HepG2 (cell line): ENCODE results near the gene MAGEL2. TPM values are rescaled to one million over a fixed set of nuclear protein-coding genes. Genes with fewer than 3 reads are reported as not detected.

ENCODE experiments used
- ATAC-seq: fragments of 200-7000 bp; cut with Tn5 transposase; 3 replicates; pipeline ENCODE4 v1.9.1; 2020; ENCODE audit warnings: mild to moderate bottlenecking, moderate library complexity
- BruUV-seq: library from RNA; stranded (reverse); fragments of 400-500 nt; replicated peaks from 2 replicates; lab custom pipeline; 2021; lab: Mats Ljungman, UMichigan
- CTCF ChIA-PET: fragments of 300-600 bp; formaldehyde crosslinking; extraction: SDS; loops from one replicate; lab custom pipeline; 2021; ENCODE audit warnings: low total read pairs, inconsistent platforms, low intra/inter-chr PET ratio; lab: Yijun Ruan, JAX
- POLR2A ChIA-PET: fragments of 350-600 bp; sonication (Branson Sonifier 250); formaldehyde crosslinking; loops from one replicate; lab custom pipeline; 2020; ENCODE audit warnings: antibody characterized with exemption, inconsistent platforms; lab: Yijun Ruan, JAX
- DNase-seq: peaks from one replicate; pipeline ENCODE4 v3.0.0-alpha.2; 2015; ENCODE audit warnings: low spot score
- FAIRE-seq: peaks from 3 replicates; lab custom pipeline; 2011; peaks lifted over from hg19 to GRCh38; lab: Jason Lieb, UNC
- H2AFZ ChIP-seq: one replicate; pipeline ENCODE4 v1.6.1; 2011; ENCODE audit warnings: low read length, inconsistent platforms
- H3K27ac ChIP-seq: fragments of 300-600 bp; 3 replicates; pipeline ENCODE4 v1.8.0; 2011; ENCODE audit warnings: mixed run types, mild to moderate bottlenecking, mixed read lengths, low read length, inconsistent platforms; ENCODE audit not compliant: insufficient read depth; ENCODE audit errors: extremely low read length
- H3K27me3 ChIP-seq, 2 experiments: fragments of 200-600 bp in 1 of 2; 2 replicates in 1 of 2; 3 replicates in 1 of 2; pipeline versions ENCODE4 v1.6.0 to v1.8.0; 2011; ENCODE audit warnings: low read length in 2 of 2, mild to moderate bottlenecking in 2 of 2, moderate library complexity in 2 of 2, inconsistent platforms in 1 of 2; ENCODE audit not compliant: insufficient read depth in 2 of 2, control insufficient read depth in 1 of 2
- H3K36me3 ChIP-seq, 2 experiments: fragments of 200-600 bp in 1 of 2; replicated peaks in 1 of 2; 2 replicates in 1 of 2; 3 replicates in 1 of 2; pipeline versions ENCODE4 v1.5.1 to v1.8.0; 2011; ENCODE audit warnings: low read length in 2 of 2, inconsistent platforms in 1 of 2; ENCODE audit not compliant: insufficient read depth in 2 of 2, control insufficient read depth in 1 of 2
- H3K4me1 ChIP-seq: 2 replicates; pipeline ENCODE4 v1.5.1; 2012; ENCODE audit warnings: low read length, inconsistent platforms; ENCODE audit not compliant: insufficient read depth
- H3K4me2 ChIP-seq: 2 replicates; pipeline ENCODE4 v1.6.0; 2011; ENCODE audit warnings: low read depth, low read length, inconsistent platforms
- H3K4me3 ChIP-seq, 3 experiments: fragments of 200-600 bp in 1 of 3; sonication (generic), shearing (Covaris generic) in 1 of 3; replicated peaks in 1 of 3; 2 replicates each; pipeline ENCODE4 v1.5.1; 2011 to 2016; ENCODE audit warnings: low read length in 3 of 3, inconsistent platforms in 2 of 3, low read depth in 2 of 3, mild to moderate bottlenecking in 2 of 3, control low read depth in 1 of 3, mixed read lengths in 1 of 3; ENCODE audit not compliant: insufficient read depth in 1 of 3
- H3K79me2 ChIP-seq: one replicate; pipeline ENCODE4 v1.6.1; 2011; ENCODE audit warnings: low read length, inconsistent platforms; ENCODE audit not compliant: insufficient read depth
- H3K9ac ChIP-seq: 2 replicates; pipeline ENCODE4 v1.6.0; 2011; ENCODE audit warnings: mild to moderate bottlenecking, low read depth, low read length, inconsistent platforms; ENCODE audit not compliant: insufficient read depth
- H3K9me3 ChIP-seq: 2 replicates; pipeline ENCODE4 v1.5.1; 2012; ENCODE audit warnings: mild to moderate bottlenecking, low read length
- H4K20me1 ChIP-seq: 2 replicates; pipeline ENCODE4 v1.6.0; 2011; ENCODE audit warnings: inconsistent platforms, mild to moderate bottlenecking, low read length, moderate library complexity; ENCODE audit not compliant: insufficient read depth
- FOXK1 ChIP-seq: sonication (generic); formaldehyde crosslinking; IDR thresholded peaks from 2 replicates; pipeline ENCODE4 v1.4.0; 2020; ENCODE audit warnings: low read depth, missing genetic modification reagents, borderline replicate concordance
- HNF4A ChIP-seq: sonication (generic); formaldehyde crosslinking; IDR thresholded peaks from 2 replicates; pipeline ENCODE4 v1.4.0; 2020; ENCODE audit warnings: missing genetic modification reagents
- JARID2 ChIP-seq: sonication (generic); formaldehyde crosslinking; IDR thresholded peaks from 2 replicates; pipeline ENCODE4 v1.8.1; 2023; ENCODE audit warnings: missing genetic modification reagents, inconsistent platforms; ENCODE audit not compliant: insufficient replicate concordance
- PTBP1 ChIP-seq: fragments of 200-400 bp; formaldehyde crosslinking; IDR thresholded peaks from 2 replicates; pipeline ENCODE4 v1.6.1; 2018; ENCODE audit warnings: low read length, low read depth; ENCODE audit not compliant: poor library complexity, severe bottlenecking
- RFXANK ChIP-seq: IDR thresholded peaks from 2 replicates; pipeline ENCODE4 v1.6.1; 2016
- SOX6 ChIP-seq, 2 experiments: fragments of 450-650 bp in 1 of 2; sonication (generic) in 1 of 2; formaldehyde crosslinking in 1 of 2; IDR thresholded peaks; 2 replicates each; pipeline versions ENCODE4 v1.4.0 to v1.6.1; 2017 to 2020; ENCODE audit warnings: antibody characterized with exemption in 1 of 2, mild to moderate bottlenecking in 1 of 2, missing genetic modification reagents in 1 of 2
- TOE1 ChIP-seq: sonication (generic); formaldehyde crosslinking; IDR thresholded peaks from 2 replicates; pipeline ENCODE4 v1.4.0; 2020; ENCODE audit warnings: mild to moderate bottlenecking, missing genetic modification reagents
- ZNF143 ChIP-seq: sonication (generic); formaldehyde crosslinking; IDR thresholded peaks from 2 replicates; pipeline ENCODE4 v1.4.0; 2020; ENCODE audit warnings: missing genetic modification reagents
- ZNF160 ChIP-seq: sonication (generic); formaldehyde crosslinking; IDR thresholded peaks from 2 replicates; pipeline ENCODE4 v1.8.0; 2022; ENCODE audit warnings: mild to moderate bottlenecking, inconsistent platforms, missing genetic modification reagents
- ZNF230 ChIP-seq: sonication (generic); formaldehyde crosslinking; IDR thresholded peaks from 2 replicates; pipeline ENCODE4 v1.4.0; 2020; ENCODE audit warnings: mild to moderate bottlenecking, missing genetic modification reagents
- ZNF256 ChIP-seq: sonication (generic); formaldehyde crosslinking; conservative IDR thresholded peaks from 2 replicates; pipeline ENCODE4 v1.4.0; 2020; ENCODE audit warnings: missing genetic modification reagents
- ZNF460 ChIP-seq: sonication (generic); formaldehyde crosslinking; IDR thresholded peaks from 2 replicates; pipeline ENCODE4 v1.5.1; 2020; ENCODE audit warnings: missing genetic modification reagents, mild to moderate bottlenecking, borderline replicate concordance
- ZNF737 ChIP-seq: sonication (generic); formaldehyde crosslinking; IDR thresholded peaks from 2 replicates; pipeline ENCODE4 v1.5.0; 2020; ENCODE audit warnings: missing genetic modification reagents, mild to moderate bottlenecking, borderline replicate concordance
- ZNF749 ChIP-seq: sonication (generic); formaldehyde crosslinking; IDR thresholded peaks from 2 replicates; pipeline ENCODE4 v1.8.0; 2022; ENCODE audit warnings: mild to moderate bottlenecking, missing genetic modification reagents, moderate library complexity, borderline replicate concordance
- WGBS: methylation state at CpG from one replicate; pipeline ENCODE4 v1.1.6; 2017; ENCODE audit warnings: low lambda C conversion rate; 5-methylcytosine and 5-hydroxymethylcytosine counted together
- in situ Hi-C: cut with HindIII; loops from 2 replicates; pipeline ENCODE4 v1.10.0; 2017; ENCODE audit warnings: low pct_unique_long_range_greater_than_20kb; ENCODE audit not compliant: extremely low pct_ligation_motif_present
- intact Hi-C: fragments of 100-400 bp; cut with micrococcal nuclease; formaldehyde crosslinking; loops from one replicate; pipeline ENCODE4 v1.10.0; 2022; ENCODE audit not compliant: unreplicated experiment
- polyA plus RNA-seq, 8 experiments: library from polyadenylated mRNA; depleted of rRNA in 3 of 8; stranded (reverse) in 7 of 8; unstranded in 1 of 8; fragments of >200 nt; fragmentation: Illumina TruSeq in 4 of 8; extraction: Trizol in 4 of 8; gene quantifications; 2 replicates each; pipeline versions ENCODE4 v1.2.1 to v1.2.3, GENCODE V29; 2011 to 2016; ENCODE audit warnings: low read depth in 4 of 8, missing spikeins in 1 of 8, mixed read lengths in 1 of 8; ENCODE audit not compliant: insufficient read depth in 1 of 8
- total RNA-seq, 5 experiments: library from RNA; depleted of rRNA; stranded (reverse); fragments of >200 nt; fragmentation: Illumina TruSeq; extraction: Trizol; gene quantifications; 2 replicates each; pipeline ENCODE4 v1.2.3, GENCODE V29; 2016; ENCODE audit warnings: low read depth in 1 of 5
- TF ChIP-seq, protein P1 (sequence below): sonication (generic); formaldehyde crosslinking; IDR thresholded peaks from 2 replicates; pipeline ENCODE4 v1.4.0; 2020; ENCODE audit warnings: mild to moderate bottlenecking, low read depth, missing genetic modification reagents
- TF ChIP-seq, protein P2 (sequence below): IDR thresholded peaks from 2 replicates; pipeline ENCODE4 v1.6.1; 2016

The MAGEL2 gene
- total and polyA plus RNA-seq, 2 of the 13 experiments (the other 11 are each of a cell fraction or from before 2014, with no cell fraction given) = not detected

DNA sequence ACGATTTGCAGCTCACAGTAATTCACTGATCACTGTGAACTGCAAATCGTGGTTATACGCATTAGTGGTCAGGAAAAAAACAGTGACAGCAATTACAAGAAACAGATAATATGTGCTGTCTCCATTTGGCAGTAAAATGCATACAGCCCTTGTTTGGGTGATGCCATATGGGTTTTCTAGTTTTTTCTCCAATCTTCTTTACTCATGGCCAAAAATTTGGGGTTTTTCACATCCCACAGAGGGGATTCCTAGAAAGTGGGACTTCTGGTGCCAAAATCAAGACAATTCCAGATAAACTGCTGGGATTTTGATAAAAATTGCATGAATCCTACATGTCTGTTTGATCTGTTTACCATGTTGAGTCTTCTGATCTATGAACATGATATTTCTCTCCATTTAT, 23.8 kb upstream of the MAGEL2 start:
- 8% methylated on average over 3 of the region's 3 CpGs for WGBS
- no peaks in the 10 kb centered on the region for H3K36me3 ChIP-seq
- H4K20me1 ChIP-seq = no peaks in the 10 kb centered on the region
- no peaks in the 10 kb centered on the region for H3K27me3 ChIP-seq
- ATAC-seq = no peak
- TF ChIP-seq HNF4A (CRISPR knock-in tag) = no peak
- TF ChIP-seq, protein P1, sequence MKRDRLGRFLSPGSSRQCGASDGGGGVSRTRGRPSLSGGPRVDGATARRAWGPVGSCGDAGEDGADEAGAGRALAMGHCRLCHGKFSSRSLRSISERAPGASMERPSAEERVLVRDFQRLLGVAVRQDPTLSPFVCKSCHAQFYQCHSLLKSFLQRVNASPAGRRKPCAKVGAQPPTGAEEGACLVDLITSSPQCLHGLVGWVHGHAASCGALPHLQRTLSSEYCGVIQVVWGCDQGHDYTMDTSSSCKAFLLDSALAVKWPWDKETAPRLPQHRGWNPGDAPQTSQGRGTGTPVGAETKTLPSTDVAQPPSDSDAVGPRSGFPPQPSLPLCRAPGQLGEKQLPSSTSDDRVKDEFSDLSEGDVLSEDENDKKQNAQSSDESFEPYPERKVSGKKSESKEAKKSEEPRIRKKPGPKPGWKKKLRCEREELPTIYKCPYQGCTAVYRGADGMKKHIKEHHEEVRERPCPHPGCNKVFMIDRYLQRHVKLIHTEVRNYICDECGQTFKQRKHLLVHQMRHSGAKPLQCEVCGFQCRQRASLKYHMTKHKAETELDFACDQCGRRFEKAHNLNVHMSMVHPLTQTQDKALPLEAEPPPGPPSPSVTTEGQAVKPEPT (CRISPR knock-in tag) = no peak
- TF ChIP-seq ZNF460 (CRISPR knock-in tag) = no peak
- no peak for TF ChIP-seq PTBP1
- no peak for TF ChIP-seq RFXANK (CRISPR knock-in tag)
- no peak for TF ChIP-seq JARID2 (CRISPR knock-in tag)
- no peak for TF ChIP-seq FOXK1
- TF ChIP-seq TOE1 (CRISPR knock-in tag) = no peak
- TF ChIP-seq ZNF737 (CRISPR knock-in tag) = no peak
- TF ChIP-seq ZNF749 = no peak
- TF ChIP-seq ZNF230 = no peak
- no peak for TF ChIP-seq SOX6 (IDR thresholded peaks at IDR 0.05)
- no peak for TF ChIP-seq SOX6 (CRISPR knock-in tag; IDR thresholded peaks at IDR 0.05)
- TF ChIP-seq ZNF256 = no peak
- TF ChIP-seq ZNF160 (CRISPR knock-in tag) = no peak
- TF ChIP-seq ZNF143 (CRISPR knock-in tag) = no peak
- TF ChIP-seq, protein P2, sequence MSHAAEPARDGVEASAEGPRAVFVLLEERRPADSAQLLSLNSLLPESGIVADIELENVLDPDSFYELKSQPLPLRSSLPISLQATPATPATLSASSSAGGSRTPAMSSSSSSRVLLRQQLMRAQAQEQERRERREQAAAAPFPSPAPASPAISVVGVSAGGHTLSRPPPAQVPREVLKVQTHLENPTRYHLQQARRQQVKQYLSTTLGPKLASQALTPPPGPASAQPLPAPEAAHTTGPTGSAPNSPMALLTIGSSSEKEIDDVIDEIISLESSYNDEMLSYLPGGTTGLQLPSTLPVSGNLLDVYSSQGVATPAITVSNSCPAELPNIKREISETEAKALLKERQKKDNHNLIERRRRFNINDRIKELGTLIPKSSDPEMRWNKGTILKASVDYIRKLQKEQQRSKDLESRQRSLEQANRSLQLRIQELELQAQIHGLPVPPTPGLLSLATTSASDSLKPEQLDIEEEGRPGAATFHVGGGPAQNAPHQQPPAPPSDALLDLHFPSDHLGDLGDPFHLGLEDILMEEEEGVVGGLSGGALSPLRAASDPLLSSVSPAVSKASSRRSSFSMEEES (CRISPR knock-in tag) = no peak
- H3K4me1 ChIP-seq = 0 out of 2 replicates have a peak, but pooled peaks cover 8% of the 10 kb centered on the region
- DNase-seq = no peak
- H3K4me2 ChIP-seq = no peak overlapping the region
- H3K27ac ChIP-seq = no peak overlapping the region
- in situ Hi-C loops = no loop called here
- H3K9ac ChIP-seq = no peak overlapping the region
- no peaks in the 10 kb centered on the region for H3K9me3 ChIP-seq
- no TSS peak for BruUV-seq
- FAIRE-seq = no peak
- no peaks in the 10 kb centered on the region for H3K79me2 ChIP-seq
- intact Hi-C loops = loop anchor here (5.0 kb wide), 1 partner anchor 41 kb away; no protein-coding TSS in a partner anchor
- POLR2A ChIA-PET = no interaction called here
- H3K4me3 ChIP-seq = no peak overlapping the region
- CTCF ChIA-PET = no interaction called here
- H2AFZ ChIP-seq = no peak overlapping the region
